ENCODE data around the gene RAD51B. TPM values are rescaled to one million over a fixed set of nuclear protein-coding genes. Genes with fewer than 3 reads are reported as not detected.

The RAD51B gene
- polyA plus RNA-seq, 1 donor (not counting 4 experiments of a cell fraction or from before 2014, with no cell fraction given) = 13.3 TPM

DNA sequence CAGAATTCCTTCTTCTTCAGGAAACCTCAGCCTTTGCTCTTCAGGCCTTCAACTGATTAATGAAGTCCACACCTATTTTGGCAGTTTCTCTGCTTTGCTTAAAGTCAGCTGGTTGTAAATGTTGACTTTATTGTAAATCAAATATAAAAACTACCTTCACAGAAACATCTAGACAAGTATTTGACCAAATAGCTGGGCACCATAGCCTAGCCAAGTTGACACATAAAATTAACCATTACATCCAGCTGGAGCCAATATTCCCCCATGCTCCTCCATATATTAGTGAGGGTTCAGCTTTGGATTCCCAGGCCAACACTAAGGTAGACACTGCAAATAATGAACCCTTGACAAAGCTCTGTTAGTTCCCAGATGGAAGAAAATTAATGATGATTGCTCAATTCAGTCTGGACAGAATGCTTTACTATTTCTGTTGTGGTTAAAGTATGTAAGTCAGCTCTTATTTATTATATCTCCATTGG is 847.8 kb downstream of the RAD51B start:
- H3K36me3 ChIP-seq (ENCODE audit: control insufficient read depth in 2 of 2, extremely low read depth in 1 of 2, insufficient read depth in 2 of 2, low read length in 2 of 2) = no peaks in the 10 kb centered on the region
- no peak overlapping the region for H3K4me2 ChIP-seq (ENCODE audit: control insufficient read depth, extremely low read depth, insufficient read depth, low read depth, low read length)
- H3K9ac ChIP-seq (ENCODE audit: control insufficient read depth, extremely low read depth, insufficient read depth, low read length) = no peak overlapping the region
- peaks cover 3% of the 10 kb centered on the region for H3K4me1 ChIP-seq (ENCODE audit: control insufficient read depth, extremely low read depth, insufficient read depth, low read length)
- H3K27ac ChIP-seq (ENCODE audit: control insufficient read depth, insufficient read depth, low read length) = no peak overlapping the region
- no peaks in the 10 kb centered on the region for H3K79me2 ChIP-seq (ENCODE audit: control insufficient read depth, insufficient read depth, low read length)
- H2AFZ ChIP-seq (ENCODE audit: control insufficient read depth, low read length) = no peak overlapping the region
- no peak overlapping the region for H3K4me3 ChIP-seq (ENCODE audit: control insufficient read depth in 2 of 3, extremely low read depth in 1 of 3, insufficient read depth in 2 of 3, low read depth in 1 of 3, low read length in 3 of 3)
- DNase-seq (ENCODE audit: low read depth, low spot score) = no peak
- H3K9me1 ChIP-seq (ENCODE audit: control insufficient read depth, extremely low read depth, insufficient read depth, low read length) = no peaks in the 10 kb centered on the region
- H3K9me3 ChIP-seq (ENCODE audit: control insufficient read depth, low read depth, low read length) = no peaks in the 10 kb centered on the region
- dilution Hi-C loops (cut with MboI; ENCODE audit: extremely low pct_ligation_motif_present, low sequenced_read_pairs) = no loop called here
- H4K20me1 ChIP-seq (ENCODE audit: control insufficient read depth, extremely low read depth, insufficient read depth, low read length) = no peaks in the 10 kb centered on the region
- no peaks in the 10 kb centered on the region for H3K27me3 ChIP-seq (ENCODE audit: control insufficient read depth, extremely low read depth, insufficient read depth, low read length)
- FAIRE-seq = no peak
- TF ChIP-seq, protein P1, sequence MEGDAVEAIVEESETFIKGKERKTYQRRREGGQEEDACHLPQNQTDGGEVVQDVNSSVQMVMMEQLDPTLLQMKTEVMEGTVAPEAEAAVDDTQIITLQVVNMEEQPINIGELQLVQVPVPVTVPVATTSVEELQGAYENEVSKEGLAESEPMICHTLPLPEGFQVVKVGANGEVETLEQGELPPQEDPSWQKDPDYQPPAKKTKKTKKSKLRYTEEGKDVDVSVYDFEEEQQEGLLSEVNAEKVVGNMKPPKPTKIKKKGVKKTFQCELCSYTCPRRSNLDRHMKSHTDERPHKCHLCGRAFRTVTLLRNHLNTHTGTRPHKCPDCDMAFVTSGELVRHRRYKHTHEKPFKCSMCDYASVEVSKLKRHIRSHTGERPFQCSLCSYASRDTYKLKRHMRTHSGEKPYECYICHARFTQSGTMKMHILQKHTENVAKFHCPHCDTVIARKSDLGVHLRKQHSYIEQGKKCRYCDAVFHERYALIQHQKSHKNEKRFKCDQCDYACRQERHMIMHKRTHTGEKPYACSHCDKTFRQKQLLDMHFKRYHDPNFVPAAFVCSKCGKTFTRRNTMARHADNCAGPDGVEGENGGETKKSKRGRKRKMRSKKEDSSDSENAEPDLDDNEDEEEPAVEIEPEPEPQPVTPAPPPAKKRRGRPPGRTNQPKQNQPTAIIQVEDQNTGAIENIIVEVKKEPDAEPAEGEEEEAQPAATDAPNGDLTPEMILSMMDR (optimal IDR thresholded peaks at IDR 0.05 in 1 of 3, IDR thresholded peaks at IDR 0.05 in 1 of 3, conservative IDR thresholded peaks at IDR 0.05 in 1 of 3; ENCODE audit: extremely low read depth in 1 of 3, insufficient read depth in 2 of 3, low read length in 3 of 3) = no peak
- no peak for TF ChIP-seq EZH2 (IDR thresholded peaks at IDR 0.05; ENCODE audit: low read length)

DNA sequence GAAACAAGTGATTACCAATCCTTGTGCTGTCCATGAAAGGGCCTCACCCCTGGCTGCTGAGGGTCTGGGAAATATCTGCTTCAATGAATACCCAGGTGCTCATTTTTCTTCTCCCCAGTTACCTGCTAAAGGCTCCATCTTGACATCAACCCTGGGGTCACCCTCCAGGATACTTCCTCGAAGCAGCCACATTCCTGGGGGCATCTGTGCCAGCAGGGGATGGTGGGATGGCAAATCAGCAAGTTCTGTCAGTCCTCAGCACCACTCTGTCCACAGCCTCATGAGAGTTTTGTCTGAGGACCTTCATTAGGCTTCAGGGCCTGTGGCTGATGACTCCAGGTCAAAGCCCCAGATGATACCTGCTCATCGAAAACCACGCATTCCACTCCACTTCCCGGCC is 848.4 kb downstream of the RAD51B start:
- DNase-seq (ENCODE audit: low read depth, low spot score) (no peak), FAIRE-seq (no peak)
- dilution Hi-C loops (cut with MboI; ENCODE audit: extremely low pct_ligation_motif_present, low sequenced_read_pairs) = no loop called here
- Histone ChIP-seq H3K4me2 (ENCODE audit: control insufficient read depth, extremely low read depth, insufficient read depth, low read depth, low read length) (no peak overlapping the region), H2AFZ (ENCODE audit: control insufficient read depth, low read length) (no peak overlapping the region), H3K9me3 (ENCODE audit: control insufficient read depth, low read depth, low read length) (no peaks in the 10 kb centered on the region), H4K20me1 (ENCODE audit: control insufficient read depth, extremely low read depth, insufficient read depth, low read length) (no peaks in the 10 kb centered on the region), H3K27ac (ENCODE audit: control insufficient read depth, insufficient read depth, low read length) (no peak overlapping the region), H3K9me1 (ENCODE audit: control insufficient read depth, extremely low read depth, insufficient read depth, low read length) (no peaks in the 10 kb centered on the region), H3K27me3 (ENCODE audit: control insufficient read depth, extremely low read depth, insufficient read depth, low read length) (no peaks in the 10 kb centered on the region), H3K4me1 (ENCODE audit: control insufficient read depth, extremely low read depth, insufficient read depth, low read length) (peaks cover 3% of the 10 kb centered on the region), H3K36me3 (ENCODE audit: control insufficient read depth in 2 of 2, extremely low read depth in 1 of 2, insufficient read depth in 2 of 2, low read length in 2 of 2) (no peaks in the 10 kb centered on the region), H3K9ac (ENCODE audit: control insufficient read depth, extremely low read depth, insufficient read depth, low read length) (no peak overlapping the region), H3K79me2 (ENCODE audit: control insufficient read depth, insufficient read depth, low read length) (no peaks in the 10 kb centered on the region), H3K4me3 (ENCODE audit: control insufficient read depth in 2 of 3, extremely low read depth in 1 of 3, insufficient read depth in 2 of 3, low read depth in 1 of 3, low read length in 3 of 3) (no peak overlapping the region)
- no peak for TF ChIP-seq EZH2 (IDR thresholded peaks at IDR 0.05; ENCODE audit: low read length)
- TF ChIP-seq, protein P1 (optimal IDR thresholded peaks at IDR 0.05 in 1 of 3, IDR thresholded peaks at IDR 0.05 in 1 of 3, conservative IDR thresholded peaks at IDR 0.05 in 1 of 3; ENCODE audit: extremely low read depth in 1 of 3, insufficient read depth in 2 of 3, low read length in 3 of 3) = no peak

Measured in keratinocyte (primary cell).